HG02884 (cell line): ENCODE measurements around the gene UHMK1.
"Not testable (repeated sequence)": the region's sequence is repeated elsewhere in the genome, so short reads cannot be mapped to it uniquely, and the experiment has no call there.

Experiments used
- ATAC-seq: cut with Tn5 transposase; IDR thresholded peaks from one replicate; pipeline ENCODE4 v1.9.1; 2021; ENCODE audit warnings: mild to moderate bottlenecking, moderate library complexity; ENCODE audit not compliant: unreplicated experiment

The UHMK1 gene

GRCh38 chr1:162564762-162565218 lies 67.2 kb downstream of the UHMK1 start:
- ATAC-seq: no peak

- ATAC-seq: no peak
Measured at GRCh38 chr1:162565460-162565859, 67.8 kb downstream of the UHMK1 start.

GRCh38 chr1:162566870-162567269 lies 69.3 kb downstream of the UHMK1 start:
- ATAC-seq: no peak

GRCh38 chr1:162568802-162569201 lies 71.2 kb downstream of the UHMK1 start:
- no peak for ATAC-seq

GRCh38 chr1:162570718-162571117 lies 73.1 kb downstream of the UHMK1 start:
- no peak for ATAC-seq

- ATAC-seq: not testable (repeated sequence)
Measured at GRCh38 chr1:162571121-162571520, 73.5 kb downstream of the UHMK1 start.

GRCh38 chr1:162571696-162572095 lies 74.1 kb downstream of the UHMK1 start:
- ATAC-seq: no peak

- no peak for ATAC-seq
Measured at GRCh38 chr1:162573136-162573535, 75.5 kb downstream of the UHMK1 start.

- no peak for ATAC-seq
Measured at GRCh38 chr1:162578071-162578700, 80.6 kb downstream of the UHMK1 start.

- ATAC-seq: no peak
Measured at GRCh38 chr1:162578936-162579335, 81.3 kb downstream of the UHMK1 start.
